Calu3 (cell line): Measurements from ENCODE around the gene VSIG10L2. TPM values are rescaled to one million over a fixed set of nuclear protein-coding genes. Genes with fewer than 3 reads are reported as not detected.

Source experiments
- BruUV-seq: library from RNA; stranded (reverse); fragments of 400-500 nt; replicated peaks from 2 replicates; lab custom pipeline; 2021; lab: Mats Ljungman, UMichigan
- CTCF ChIA-PET: fragments of 300-600 bp; sonication (Branson Sonifier 250); formaldehyde crosslinking; loops from one replicate; lab custom pipeline; 2022; ENCODE audit warnings: antibody characterized with exemption; lab: Charles Lee
- DNase-seq: peaks from one replicate; pipeline ENCODE4 v3.0.0; 2022
- H3K27ac Mint-ChIP-seq: one replicate; pipeline ENCODE4 v1.8.0; 2022; ENCODE audit warnings: mixed read lengths; ENCODE audit not compliant: unreplicated experiment
- H3K27me3 Mint-ChIP-seq: one replicate; pipeline ENCODE4 v1.8.0; 2022; ENCODE audit warnings: mixed read lengths; ENCODE audit not compliant: unreplicated experiment
- H3K36me3 Mint-ChIP-seq: one replicate; pipeline ENCODE4 v1.8.0; 2022; ENCODE audit warnings: mild to moderate bottlenecking, moderate library complexity, mixed read lengths; ENCODE audit not compliant: insufficient read depth, unreplicated experiment
- H3K4me1 Mint-ChIP-seq: one replicate; pipeline ENCODE4 v1.8.0; 2022; ENCODE audit warnings: mild to moderate bottlenecking, low read depth, mixed read lengths; ENCODE audit not compliant: unreplicated experiment
- H3K4me3 Mint-ChIP-seq: one replicate; pipeline ENCODE4 v1.8.0; 2022; ENCODE audit warnings: mild to moderate bottlenecking, low read depth, moderate library complexity, mixed read lengths; ENCODE audit not compliant: unreplicated experiment
- H3K9me3 Mint-ChIP-seq: one replicate; pipeline ENCODE4 v1.8.0; 2022; ENCODE audit warnings: low read depth, mixed read lengths; ENCODE audit not compliant: unreplicated experiment
- intact Hi-C: fragments of 100-400 bp; cut with micrococcal nuclease; formaldehyde crosslinking; loops from one replicate; pipeline ENCODE4 v1.10.0; 2022; ENCODE audit not compliant: unreplicated experiment
- total RNA-seq: library from RNA; stranded (reverse); gene quantifications from 2 replicates; pipeline ENCODE4 v1.2.3, GENCODE V29; 2022
- TF ChIP-seq, protein P1 (sequence below): fragments of 200-600 bp; IDR thresholded peaks from one replicate; pipeline ENCODE4 v1.8.0; 2022; ENCODE audit warnings: antibody characterized with exemption; ENCODE audit not compliant: unreplicated experiment

VSIG10L2 gene
- total RNA-seq, 1 experiment from 2014 or later = not detected

DNA sequence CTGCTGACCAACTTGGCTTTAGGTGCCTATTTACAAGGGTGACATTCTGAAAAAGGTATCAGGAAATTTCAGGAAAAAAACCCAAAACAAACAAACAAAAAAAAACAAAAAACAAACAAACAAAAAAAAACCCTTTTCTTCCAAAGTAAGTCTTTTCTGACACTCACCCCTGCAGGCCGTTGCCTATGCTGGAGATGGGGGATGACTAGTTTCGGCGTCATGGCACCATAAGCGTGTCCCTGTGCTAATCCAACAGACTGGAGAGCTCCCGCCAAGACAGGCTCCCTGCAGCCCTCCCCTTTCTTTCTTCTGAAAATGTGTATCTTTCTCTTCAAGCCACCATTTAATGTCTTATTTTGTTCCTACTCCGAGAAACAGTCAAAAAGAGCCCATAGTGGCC, 13.7 kb downstream of the VSIG10L2 start:
- no peak overlapping the region for H3K27ac Mint-ChIP-seq

DNA sequence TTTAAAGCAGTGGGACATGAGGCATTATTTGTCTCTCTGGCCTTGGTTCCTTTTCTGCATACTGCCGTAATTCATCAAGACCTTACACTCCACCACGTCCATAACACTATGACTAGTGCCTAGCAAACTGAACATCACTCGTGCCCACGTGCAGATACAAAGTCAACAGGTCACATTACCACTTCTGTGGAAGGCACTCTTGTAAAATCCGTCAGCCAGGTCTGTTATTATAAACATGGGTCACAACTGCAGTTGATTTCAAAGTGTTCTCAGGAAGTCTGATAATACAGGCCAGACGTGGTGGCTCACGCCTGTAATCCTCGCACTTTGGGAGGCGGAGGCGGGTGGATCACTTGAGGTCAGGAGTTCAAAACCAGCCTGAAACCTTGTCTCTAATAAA, 14.1 kb downstream of the VSIG10L2 start:
- BruUV-seq = no TSS peak

More for the DNA sequence above, 13.7 kb downstream of the VSIG10L2 start:
- H3K9me3 Mint-ChIP-seq = no peaks in the 10 kb centered on the region
- no TSS peak for BruUV-seq
- no peak overlapping the region for H3K4me3 Mint-ChIP-seq
- H3K4me1 Mint-ChIP-seq = no peaks in the 10 kb centered on the region
- DNase-seq = no peak
- H3K36me3 Mint-ChIP-seq = no peaks in the 10 kb centered on the region
- TF ChIP-seq, protein P1, sequence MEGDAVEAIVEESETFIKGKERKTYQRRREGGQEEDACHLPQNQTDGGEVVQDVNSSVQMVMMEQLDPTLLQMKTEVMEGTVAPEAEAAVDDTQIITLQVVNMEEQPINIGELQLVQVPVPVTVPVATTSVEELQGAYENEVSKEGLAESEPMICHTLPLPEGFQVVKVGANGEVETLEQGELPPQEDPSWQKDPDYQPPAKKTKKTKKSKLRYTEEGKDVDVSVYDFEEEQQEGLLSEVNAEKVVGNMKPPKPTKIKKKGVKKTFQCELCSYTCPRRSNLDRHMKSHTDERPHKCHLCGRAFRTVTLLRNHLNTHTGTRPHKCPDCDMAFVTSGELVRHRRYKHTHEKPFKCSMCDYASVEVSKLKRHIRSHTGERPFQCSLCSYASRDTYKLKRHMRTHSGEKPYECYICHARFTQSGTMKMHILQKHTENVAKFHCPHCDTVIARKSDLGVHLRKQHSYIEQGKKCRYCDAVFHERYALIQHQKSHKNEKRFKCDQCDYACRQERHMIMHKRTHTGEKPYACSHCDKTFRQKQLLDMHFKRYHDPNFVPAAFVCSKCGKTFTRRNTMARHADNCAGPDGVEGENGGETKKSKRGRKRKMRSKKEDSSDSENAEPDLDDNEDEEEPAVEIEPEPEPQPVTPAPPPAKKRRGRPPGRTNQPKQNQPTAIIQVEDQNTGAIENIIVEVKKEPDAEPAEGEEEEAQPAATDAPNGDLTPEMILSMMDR = no peak
- CTCF ChIA-PET = no interaction called here
- intact Hi-C loops = no loop called here
- H3K27me3 Mint-ChIP-seq = no peaks in the 10 kb centered on the region

DNA sequence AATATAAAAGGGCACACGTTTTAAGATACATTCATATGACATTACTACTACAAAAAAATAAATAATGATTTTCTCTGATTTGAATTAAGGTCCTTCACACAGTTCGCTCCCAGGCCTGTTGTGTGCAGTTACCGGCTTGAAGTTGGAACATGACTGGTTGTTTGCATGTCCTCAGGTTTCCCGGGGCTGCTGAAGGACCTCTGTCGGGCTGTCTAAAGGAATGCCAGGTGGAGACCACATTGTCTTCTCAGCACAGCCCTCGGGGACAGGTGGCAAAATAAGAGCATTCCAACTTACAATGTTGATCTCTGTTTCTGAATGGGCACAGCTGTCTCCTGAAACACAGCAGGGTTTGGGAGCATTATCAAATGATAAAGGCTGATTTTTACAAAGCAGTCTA, 14.9 kb downstream of the VSIG10L2 start:
- CTCF ChIA-PET = no interaction called here
- Mint-ChIP-seq H3K27ac (no peak overlapping the region), H3K4me3 (no peak overlapping the region), H3K9me3 (no peaks in the 10 kb centered on the region), H3K27me3 (no peaks in the 10 kb centered on the region), H3K36me3 (no peaks in the 10 kb centered on the region), H3K4me1 (no peaks in the 10 kb centered on the region)
- no peak for DNase-seq
- intact Hi-C loops = no loop called here
- no TSS peak for BruUV-seq
- TF ChIP-seq, protein P1 = no peak

More for the DNA sequence above, 14.1 kb downstream of the VSIG10L2 start:
- intact Hi-C loops = no loop called here
- Mint-ChIP-seq H3K27ac (no peak overlapping the region), H3K4me1 (no peaks in the 10 kb centered on the region), H3K36me3 (no peaks in the 10 kb centered on the region), H3K9me3 (no peaks in the 10 kb centered on the region), H3K4me3 (no peak overlapping the region), H3K27me3 (no peaks in the 10 kb centered on the region)
- no peak for DNase-seq
- CTCF ChIA-PET = no interaction called here
- TF ChIP-seq, protein P1 = no peak

DNA sequence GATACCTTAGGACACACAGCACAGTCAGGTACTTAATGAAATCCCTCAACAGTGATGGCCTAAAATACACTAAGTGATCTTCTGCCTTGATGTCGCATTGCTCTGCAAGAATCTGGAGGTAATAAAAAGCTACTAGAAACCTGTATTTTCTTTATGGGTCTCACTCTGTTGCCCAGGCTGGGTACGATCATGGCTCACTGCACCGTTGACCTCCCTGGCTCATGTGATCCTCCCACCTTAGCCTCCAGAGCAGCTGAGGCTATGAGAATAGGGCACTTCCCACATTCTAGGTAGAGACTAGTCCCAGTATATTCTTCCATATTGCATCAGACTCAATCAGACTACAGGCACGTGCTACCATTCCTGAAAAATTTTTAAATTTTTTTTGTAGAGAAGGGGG, 21.7 kb downstream of the VSIG10L2 start:
- CTCF ChIA-PET = no interaction called here
- BruUV-seq = no TSS peak

More for the DNA sequence above, 21.7 kb downstream of the VSIG10L2 start:
- peaks cover 7% of the 10 kb centered on the region for H3K4me1 Mint-ChIP-seq
- no peaks in the 10 kb centered on the region for H3K9me3 Mint-ChIP-seq
- intact Hi-C loops = no loop called here
- no peak overlapping the region for H3K4me3 Mint-ChIP-seq
- H3K36me3 Mint-ChIP-seq = no peaks in the 10 kb centered on the region
- DNase-seq = no peak
- TF ChIP-seq, protein P1 = no peak
- H3K27me3 Mint-ChIP-seq = no peaks in the 10 kb centered on the region
- no peak overlapping the region for H3K27ac Mint-ChIP-seq
